Hepatocyte (in vitro differentiated cells): ENCODE measurements around the gene LY86. TPM values are rescaled to one million over a fixed set of nuclear protein-coding genes. Genes with fewer than 3 reads are reported as not detected.
A peak's percentile ranks its signal among the peaks of the same experiment; 100 is the strongest.

Experiments used
- DNase-seq: peaks from one replicate; pipeline ENCODE4 v3.0.0-alpha.2; 2016; ENCODE audit warnings: low spot score
- H2AFZ ChIP-seq: fragments of 200-600 bp; sonication (generic); 2 replicates; pipeline ENCODE4 v1.6.0; 2016; ENCODE audit warnings: antibody characterized with exemption, mild to moderate bottlenecking
- H3K27ac ChIP-seq: fragments of 200-600 bp; sonication (generic); 2 replicates; pipeline ENCODE4 v1.5.1; 2016; ENCODE audit warnings: mild to moderate bottlenecking
- H3K27me3 ChIP-seq: fragments of 200-600 bp; sonication (generic); 2 replicates; pipeline ENCODE4 v1.6.1; 2016
- H3K36me3 ChIP-seq: fragments of 200-600 bp; sonication (generic); replicated peaks from 2 replicates; pipeline ENCODE4 v1.5.1; 2016; ENCODE audit warnings: low read depth; ENCODE audit not compliant: insufficient read depth
- H3K4me1 ChIP-seq: fragments of 200-600 bp; sonication (generic); 2 replicates; pipeline ENCODE4 v1.5.1; 2016; ENCODE audit warnings: mild to moderate bottlenecking, moderate library complexity; ENCODE audit not compliant: insufficient read depth
- H3K4me2 ChIP-seq: fragments of 200-600 bp; sonication (generic); 2 replicates; pipeline ENCODE4 v1.6.0; 2016
- H3K4me3 ChIP-seq: fragments of 200-600 bp; sonication (generic); 2 replicates; pipeline ENCODE4 v1.5.1; 2016; ENCODE audit warnings: mild to moderate bottlenecking
- H3K79me2 ChIP-seq: fragments of 200-600 bp; sonication (generic); 2 replicates; pipeline ENCODE4 v1.6.0; 2017; ENCODE audit warnings: mild to moderate bottlenecking
- H3K9me2 ChIP-seq: fragments of 200-600 bp; sonication (generic); replicated peaks from 2 replicates; pipeline ENCODE4 v1.6.0; 2017; ENCODE audit warnings: mild to moderate bottlenecking; ENCODE audit not compliant: insufficient read depth
- H3K9me3 ChIP-seq: fragments of 200-600 bp; sonication (generic); 2 replicates; pipeline ENCODE4 v1.5.1; 2016; ENCODE audit warnings: low read depth, mild to moderate bottlenecking
- H4K20me1 ChIP-seq: fragments of 200-600 bp; sonication (generic); 2 replicates; pipeline ENCODE4 v1.6.0; 2016; ENCODE audit warnings: mild to moderate bottlenecking; ENCODE audit not compliant: insufficient read depth, poor library complexity, severe bottlenecking
- CTCF ChIP-seq: fragments of 200-600 bp; sonication (generic); IDR thresholded peaks from 2 replicates; pipeline ENCODE4 v1.5.1; 2016; ENCODE audit warnings: antibody characterized with exemption, mild to moderate bottlenecking; ENCODE audit not compliant: poor library complexity
- EZH2 ChIP-seq: fragments of 200-600 bp; sonication (generic); IDR thresholded peaks from 2 replicates; pipeline ENCODE4 v1.6.1; 2016; ENCODE audit warnings: antibody characterized with exemption, mild to moderate bottlenecking, borderline replicate concordance
- EZH2phosphoT487 ChIP-seq: fragments of 200-600 bp; sonication (generic); IDR thresholded peaks from one replicate; pipeline ENCODE4 v1.6.1; 2018; ENCODE audit warnings: antibody characterized with exemption, mild to moderate bottlenecking, low read depth, moderate library complexity; ENCODE audit not compliant: unreplicated experiment, severe bottlenecking
- WGBS: methylation state at CpG from one replicate; pipeline ENCODE4 v1.1.6; 2016; ENCODE audit warnings: low lambda C conversion rate; ENCODE audit errors: missing lambda C conversion rate; 5-methylcytosine and 5-hydroxymethylcytosine counted together
- polyA plus RNA-seq: library from polyadenylated mRNA; unstranded; fragments of >200 nt; fragmentation: Nextera tagmentation; extraction: Ambion mirVana; gene quantifications from 2 replicates; pipeline ENCODE4 v1.2.1, GENCODE V29; 2016
- total RNA-seq: library from RNA; depleted of rRNA; stranded (reverse); fragments of >200 nt; gene quantifications from 2 replicates; pipeline ENCODE4 v1.2.3, GENCODE V29; 2014

Gene LY86
- total and polyA plus RNA-seq, 2 experiments from 2014 or later, result 0.27 to 0.82 TPM

- TF ChIP-seq EZH2 (no peak), EZH2phosphoT487 (no peak), CTCF (no peak)
- Histone ChIP-seq H3K79me2 (no peaks in the 10 kb centered on the region), H3K27ac (peak overlapping the region; percentile 60), H3K4me1 (peaks cover 18% of the 10 kb centered on the region), H4K20me1 (no peaks in the 10 kb centered on the region), H3K36me3 (no peaks in the 10 kb centered on the region), H3K4me3 (no peak overlapping the region), H3K9me3 (no peaks in the 10 kb centered on the region), H2AFZ (no peak overlapping the region), H3K4me2 (no peak overlapping the region), H3K27me3 (no peaks in the 10 kb centered on the region), H3K9me2 (no peaks in the 10 kb centered on the region)
- no peak for DNase-seq
- 67% methylated on average over 3 of the region's 3 CpGs for WGBS
Observed at GRCh38 chr6:6697620-6698019, 109.1 kb downstream of the LY86 start.

GRCh38 chr6:6699741-6700367, 111.3 kb downstream of the LY86 start:
- WGBS, result 31% methylated on average over 11 of the region's 11 CpGs
- H3K36me3 ChIP-seq, result no peaks in the 10 kb centered on the region
- H3K9me3 ChIP-seq, result no peaks in the 10 kb centered on the region
- H3K4me2 ChIP-seq, result peak overlapping the region; percentile 55
- H3K27ac ChIP-seq, result peak overlapping the region; percentile 58
- H3K79me2 ChIP-seq, result no peaks in the 10 kb centered on the region
- DNase-seq, result peak; percentile 93
- TF ChIP-seq CTCF (no peak), EZH2phosphoT487 (no peak), EZH2 (no peak)
- peaks cover 16% of the 10 kb centered on the region for H3K4me1 ChIP-seq
- no peaks in the 10 kb centered on the region for H4K20me1 ChIP-seq
- no peaks in the 10 kb centered on the region for H3K27me3 ChIP-seq
- H3K9me2 ChIP-seq, result no peaks in the 10 kb centered on the region
- no peak overlapping the region for H3K4me3 ChIP-seq
- H2AFZ ChIP-seq, result no peak overlapping the region

- Histone ChIP-seq H3K4me1 (peaks cover 15% of the 10 kb centered on the region), H2AFZ (no peak overlapping the region), H3K4me2 (peak overlapping the region; percentile 55), H3K36me3 (no peaks in the 10 kb centered on the region), H3K27me3 (no peaks in the 10 kb centered on the region), H3K9me3 (no peaks in the 10 kb centered on the region), H4K20me1 (no peaks in the 10 kb centered on the region), H3K9me2 (no peaks in the 10 kb centered on the region), H3K27ac (peak overlapping the region; percentile 58), H3K79me2 (no peaks in the 10 kb centered on the region), H3K4me3 (no peak overlapping the region)
- WGBS, result 68% methylated on average over 13 of the region's 13 CpGs
- no peak for DNase-seq
- TF ChIP-seq EZH2 (no peak), CTCF (no peak), EZH2phosphoT487 (no peak)
Observed at GRCh38 chr6:6700407-6701270, 112.1 kb downstream of the LY86 start.
